ENCODE measurements around the gene DNAJC5G. TPM values are rescaled to one million over a fixed set of nuclear protein-coding genes. Genes with fewer than 3 reads are reported as not detected.

DNAJC5G gene
- total and polyA plus RNA-seq, 2 donors (not counting 1 experiment from before 2014, with no cell fraction given) = not detected

GRCh38 chr2:27278010-27278409, 2.8 kb downstream of the DNAJC5G start:
- TF ChIP-seq CTCF (conservative IDR thresholded peaks at IDR 0.05 in 1 of 2, IDR thresholded peaks at IDR 0.05 in 1 of 2; ENCODE audit: low read depth in 1 of 2, low read length in 2 of 2) (no peak), EZH2 (IDR thresholded peaks at IDR 0.05; ENCODE audit: low read length, missing control alignments) (no peak)
- H3K9ac ChIP-seq (ENCODE audit: insufficient read depth, low read length) = no peak overlapping the region
- H3K4me1 ChIP-seq (ENCODE audit: control insufficient read depth, extremely low read depth, insufficient read depth, low read length) = peaks cover 6% of the 10 kb centered on the region
- no peaks in the 10 kb centered on the region for H4K20me1 ChIP-seq (ENCODE audit: control insufficient read depth, extremely low read depth, insufficient read depth, low read length)
- H3K4me2 ChIP-seq (ENCODE audit: extremely low read depth, insufficient read depth, low read length) = no peak overlapping the region
- no peaks in the 10 kb centered on the region for H3K9me3 ChIP-seq (ENCODE audit: control insufficient read depth, insufficient read depth, low read depth, low read length)
- H3K79me2 ChIP-seq (ENCODE audit: control insufficient read depth, insufficient read depth, low read length) = no peaks in the 10 kb centered on the region
- H3K36me3 ChIP-seq (ENCODE audit: control insufficient read depth, insufficient read depth, low read length) = no peaks in the 10 kb centered on the region
- H2AFZ ChIP-seq (ENCODE audit: low read length) = no peak overlapping the region
- H3K4me3 ChIP-seq (replicated peaks in 1 of 4; ENCODE audit: control extremely low read depth in 1 of 4, insufficient read depth in 1 of 4, low read depth in 3 of 4, low read length in 4 of 4) = no peak overlapping the region
- H3K27ac ChIP-seq (ENCODE audit: insufficient read depth, low read length) = no peak overlapping the region
- peaks cover 10% of the 10 kb centered on the region for H3K27me3 ChIP-seq (ENCODE audit: control insufficient read depth, insufficient read depth, low read length)
- no peak for DNase-seq (ENCODE audit: low read depth in 2 of 2)

GRCh38 chr2:27280826-27281225, 5.6 kb downstream of the DNAJC5G start:
- TF ChIP-seq EZH2 (IDR thresholded peaks at IDR 0.05; ENCODE audit: low read length, missing control alignments) = no peak
- no peak for TF ChIP-seq CTCF (conservative IDR thresholded peaks at IDR 0.05 in 1 of 2, IDR thresholded peaks at IDR 0.05 in 1 of 2; ENCODE audit: low read depth in 1 of 2, low read length in 2 of 2)
- no peak overlapping the region for H2AFZ ChIP-seq (ENCODE audit: low read length)
- no peaks in the 10 kb centered on the region for H4K20me1 ChIP-seq (ENCODE audit: control insufficient read depth, extremely low read depth, insufficient read depth, low read length)
- no peaks in the 10 kb centered on the region for H3K9me3 ChIP-seq (ENCODE audit: control insufficient read depth, insufficient read depth, low read depth, low read length)
- H3K4me1 ChIP-seq (ENCODE audit: control insufficient read depth, extremely low read depth, insufficient read depth, low read length) = peaks cover 7% of the 10 kb centered on the region
- H3K4me3 ChIP-seq (replicated peaks in 1 of 4; ENCODE audit: control extremely low read depth in 1 of 4, insufficient read depth in 1 of 4, low read depth in 3 of 4, low read length in 4 of 4) = no peak overlapping the region
- peaks cover 10% of the 10 kb centered on the region for H3K27me3 ChIP-seq (ENCODE audit: control insufficient read depth, insufficient read depth, low read length)
- H3K36me3 ChIP-seq (ENCODE audit: control insufficient read depth, insufficient read depth, low read length) = no peaks in the 10 kb centered on the region
- H3K79me2 ChIP-seq (ENCODE audit: control insufficient read depth, insufficient read depth, low read length) = no peaks in the 10 kb centered on the region
- H3K27ac ChIP-seq (ENCODE audit: insufficient read depth, low read length) = no peak overlapping the region
- H3K4me2 ChIP-seq (ENCODE audit: extremely low read depth, insufficient read depth, low read length) = no peak overlapping the region
- no peak overlapping the region for H3K9ac ChIP-seq (ENCODE audit: insufficient read depth, low read length)
- no peak for DNase-seq (ENCODE audit: low read depth in 2 of 2)

- Histone ChIP-seq H3K4me2 (ENCODE audit: extremely low read depth, insufficient read depth, low read length) (no peak overlapping the region), H3K9me3 (ENCODE audit: control insufficient read depth, insufficient read depth, low read depth, low read length) (no peaks in the 10 kb centered on the region), H3K79me2 (ENCODE audit: control insufficient read depth, insufficient read depth, low read length) (no peaks in the 10 kb centered on the region), H3K36me3 (ENCODE audit: control insufficient read depth, insufficient read depth, low read length) (no peaks in the 10 kb centered on the region), H4K20me1 (ENCODE audit: control insufficient read depth, extremely low read depth, insufficient read depth, low read length) (no peaks in the 10 kb centered on the region), H2AFZ (ENCODE audit: low read length) (no peak overlapping the region), H3K4me1 (ENCODE audit: control insufficient read depth, extremely low read depth, insufficient read depth, low read length) (peaks cover 7% of the 10 kb centered on the region), H3K9ac (ENCODE audit: insufficient read depth, low read length) (no peak overlapping the region), H3K4me3 (replicated peaks in 1 of 4; ENCODE audit: control extremely low read depth in 1 of 4, insufficient read depth in 1 of 4, low read depth in 3 of 4, low read length in 4 of 4) (no peak overlapping the region), H3K27me3 (ENCODE audit: control insufficient read depth, insufficient read depth, low read length) (peaks cover 7% of the 10 kb centered on the region), H3K27ac (ENCODE audit: insufficient read depth, low read length) (no peak overlapping the region)
- no peak for TF ChIP-seq EZH2 (IDR thresholded peaks at IDR 0.05; ENCODE audit: low read length, missing control alignments)
- no peak for TF ChIP-seq CTCF (conservative IDR thresholded peaks at IDR 0.05 in 1 of 2, IDR thresholded peaks at IDR 0.05 in 1 of 2; ENCODE audit: low read depth in 1 of 2, low read length in 2 of 2)
- no peak for DNase-seq (ENCODE audit: low read depth in 2 of 2)
Measured at GRCh38 chr2:27281442-27281841, 6.2 kb downstream of the DNAJC5G start.

Data from fibroblast of lung (primary cell).